ENCODE measurements around the gene FASLG. TPM values are rescaled to one million over a fixed set of nuclear protein-coding genes. Genes with fewer than 3 reads are reported as not detected.

Gene FASLG
- total and polyA plus RNA-seq, 2 experiments from 2014 or later, result not detected

GRCh38 chr1:172674831-172675613 is 16.1 kb downstream of the FASLG start:
- no peak overlapping the region for H3K4me2 ChIP-seq
- H4K20me1 ChIP-seq (ENCODE audit: insufficient read depth, poor library complexity, severe bottlenecking), result no peaks in the 10 kb centered on the region
- no peaks in the 10 kb centered on the region for H3K27me3 ChIP-seq
- no peak for TF ChIP-seq CTCF (IDR thresholded peaks at IDR 0.05; ENCODE audit: poor library complexity)
- TF ChIP-seq EZH2phosphoT487 (IDR thresholded peaks at IDR 0.05; ENCODE audit: low read depth, severe bottlenecking, unreplicated experiment), result no peak
- no peak for TF ChIP-seq EZH2 (IDR thresholded peaks at IDR 0.05; ENCODE audit: borderline replicate concordance)
- H3K79me2 ChIP-seq, result no peaks in the 10 kb centered on the region
- DNase-seq (ENCODE audit: low spot score), result no peak
- no peak overlapping the region for H3K4me3 ChIP-seq
- WGBS (ENCODE audit: low lambda C conversion rate, missing lambda C conversion rate), result 57% methylated on average over 4 of the region's 4 CpGs
- H3K9me3 ChIP-seq (ENCODE audit: low read depth), result no peaks in the 10 kb centered on the region
- no peak overlapping the region for H2AFZ ChIP-seq
- peaks cover 14% of the 10 kb centered on the region for H3K4me1 ChIP-seq (ENCODE audit: insufficient read depth)
- no peaks in the 10 kb centered on the region for H3K9me2 ChIP-seq (replicated peaks; ENCODE audit: insufficient read depth)
- H3K27ac ChIP-seq, result no peak overlapping the region
- no peaks in the 10 kb centered on the region for H3K36me3 ChIP-seq (replicated peaks; ENCODE audit: insufficient read depth, low read depth)

GRCh38 chr1:172679000-172679772 is 20.3 kb downstream of the FASLG start:
- Histone ChIP-seq H3K4me3 (no peak overlapping the region), H3K27ac (peak overlapping the region; percentile 58), H2AFZ (no peak overlapping the region), H3K9me3 (ENCODE audit: low read depth) (no peaks in the 10 kb centered on the region), H3K9me2 (replicated peaks; ENCODE audit: insufficient read depth) (no peaks in the 10 kb centered on the region), H3K27me3 (no peaks in the 10 kb centered on the region), H3K4me1 (ENCODE audit: insufficient read depth) (no peaks in the 10 kb centered on the region), H3K79me2 (no peaks in the 10 kb centered on the region), H3K36me3 (replicated peaks; ENCODE audit: insufficient read depth, low read depth) (no peaks in the 10 kb centered on the region), H3K4me2 (no peak overlapping the region), H4K20me1 (ENCODE audit: insufficient read depth, poor library complexity, severe bottlenecking) (no peaks in the 10 kb centered on the region)
- TF ChIP-seq EZH2 (IDR thresholded peaks at IDR 0.05; ENCODE audit: borderline replicate concordance) (no peak), EZH2phosphoT487 (IDR thresholded peaks at IDR 0.05; ENCODE audit: low read depth, severe bottlenecking, unreplicated experiment) (no peak), CTCF (IDR thresholded peaks at IDR 0.05; ENCODE audit: poor library complexity) (no peak)
- WGBS (ENCODE audit: low lambda C conversion rate, missing lambda C conversion rate), result 29% methylated on average over 6 of the region's 6 CpGs
- DNase-seq (ENCODE audit: low spot score), result peak; percentile 75

GRCh38 chr1:172680244-172680643 is 21.3 kb downstream of the FASLG start:
- H3K79me2 ChIP-seq, result no peaks in the 10 kb centered on the region
- no peaks in the 10 kb centered on the region for H3K9me2 ChIP-seq (replicated peaks; ENCODE audit: insufficient read depth)
- no peaks in the 10 kb centered on the region for H3K27me3 ChIP-seq
- H3K9me3 ChIP-seq (ENCODE audit: low read depth), result no peaks in the 10 kb centered on the region
- H4K20me1 ChIP-seq (ENCODE audit: insufficient read depth, poor library complexity, severe bottlenecking), result no peaks in the 10 kb centered on the region
- no peak overlapping the region for H2AFZ ChIP-seq
- TF ChIP-seq EZH2phosphoT487 (IDR thresholded peaks at IDR 0.05; ENCODE audit: low read depth, severe bottlenecking, unreplicated experiment) (no peak), EZH2 (IDR thresholded peaks at IDR 0.05; ENCODE audit: borderline replicate concordance) (no peak), CTCF (IDR thresholded peaks at IDR 0.05; ENCODE audit: poor library complexity) (no peak)
- DNase-seq (ENCODE audit: low spot score), result no peak
- no peak overlapping the region for H3K4me3 ChIP-seq
- no peak overlapping the region for H3K27ac ChIP-seq
- no peaks in the 10 kb centered on the region for H3K4me1 ChIP-seq (ENCODE audit: insufficient read depth)
- no peaks in the 10 kb centered on the region for H3K36me3 ChIP-seq (replicated peaks; ENCODE audit: insufficient read depth, low read depth)
- no peak overlapping the region for H3K4me2 ChIP-seq

Data from hepatocyte (in vitro differentiated cells).